Fibroblast of skin of right biceps (primary cell): ENCODE results near the gene SLC5A11.
"Not testable (repeated sequence)": the region's sequence is repeated elsewhere in the genome, so short reads cannot be mapped to it uniquely, and the experiment has no call there.

Experiments
- DNase-seq: peaks from one replicate; pipeline ENCODE4 v3.0.0-alpha.2; 2013

Gene SLC5A11

GRCh38 chr16:24863582-24864437 is 18.0 kb downstream of the SLC5A11 start:
- no peak for DNase-seq

GRCh38 chr16:24869033-24869432 is 23.3 kb downstream of the SLC5A11 start:
- DNase-seq, result no peak

GRCh38 chr16:24871891-24872290 is 26.1 kb downstream of the SLC5A11 start:
- no peak for DNase-seq

- no peak for DNase-seq
Measured at GRCh38 chr16:24873028-24873427, 27.3 kb downstream of the SLC5A11 start.

- DNase-seq, result no peak
Measured at GRCh38 chr16:24875466-24875865, 29.7 kb downstream of the SLC5A11 start.

- DNase-seq, result no peak
Measured at GRCh38 chr16:24876231-24876630, 30.5 kb downstream of the SLC5A11 start.

GRCh38 chr16:24879684-24880083 is 33.9 kb downstream of the SLC5A11 start:
- no peak for DNase-seq

GRCh38 chr16:24883714-24884151 is 38.0 kb downstream of the SLC5A11 start:
- no peak for DNase-seq

GRCh38 chr16:24887472-24887871 is 41.7 kb downstream of the SLC5A11 start:
- DNase-seq, result no peak

GRCh38 chr16:24890746-24891145 is 45.0 kb downstream of the SLC5A11 start:
- DNase-seq, result no peak

- DNase-seq, result no peak
Measured at GRCh38 chr16:24896439-24896838, 50.7 kb downstream of the SLC5A11 start.

- DNase-seq, result not testable (repeated sequence)
Measured at GRCh38 chr16:24897522-24897921, 51.8 kb downstream of the SLC5A11 start.

GRCh38 chr16:24900230-24900629 is 54.5 kb downstream of the SLC5A11 start:
- DNase-seq, result no peak

- DNase-seq, result peak; percentile 26
Measured at GRCh38 chr16:24906199-24906808, 60.5 kb downstream of the SLC5A11 start.

- DNase-seq, result no peak
Measured at GRCh38 chr16:24906901-24907300, 61.1 kb downstream of the SLC5A11 start.

GRCh38 chr16:24908716-24909115 is 63.0 kb downstream of the SLC5A11 start:
- DNase-seq, result no peak

GRCh38 chr16:24909856-24910255 is 64.1 kb downstream of the SLC5A11 start:
- DNase-seq, result no peak

GRCh38 chr16:24915019-24915418 is 69.3 kb downstream of the SLC5A11 start:
- no peak for DNase-seq

- no peak for DNase-seq
Measured at GRCh38 chr16:24915576-24915975, 69.8 kb downstream of the SLC5A11 start.

- DNase-seq, result no peak
Measured at GRCh38 chr16:24917236-24917635, 71.5 kb downstream of the SLC5A11 start.

GRCh38 chr16:24917891-24918290 is 72.1 kb downstream of the SLC5A11 start:
- DNase-seq, result no peak

GRCh38 chr16:24918641-24919040 is 72.9 kb downstream of the SLC5A11 start:
- DNase-seq, result no peak

GRCh38 chr16:24919536-24919935 is 73.8 kb downstream of the SLC5A11 start:
- no peak for DNase-seq

GRCh38 chr16:24920568-24920967 is 74.8 kb downstream of the SLC5A11 start:
- no peak for DNase-seq
